Activated naive CD8-positive, alpha-beta T cell (primary cell): ENCODE data around the gene FAHD2A.
"Not testable (repeated sequence)": the region's sequence is repeated elsewhere in the genome, so short reads cannot be mapped to it uniquely, and the experiment has no call there.

Experiments used
- H3K27ac Mint-ChIP-seq: one replicate; pipeline ENCODE4 v1.8.0; 2021; ENCODE audit warnings: mixed read lengths
- H3K27me3 Mint-ChIP-seq: one replicate; pipeline ENCODE4 v1.8.0; 2021; ENCODE audit warnings: mixed read lengths
- H3K36me3 Mint-ChIP-seq: one replicate; pipeline ENCODE4 v1.8.0; 2021; ENCODE audit warnings: mixed read lengths
- H3K4me1 Mint-ChIP-seq: one replicate; pipeline ENCODE4 v1.8.0; 2021; ENCODE audit warnings: low read depth, mixed read lengths
- H3K4me3 Mint-ChIP-seq: one replicate; pipeline ENCODE4 v1.8.0; 2021; ENCODE audit warnings: mild to moderate bottlenecking, mixed read lengths
- H3K9me3 Mint-ChIP-seq: one replicate; pipeline ENCODE4 v1.8.0; 2021; ENCODE audit warnings: low read depth, mixed read lengths

The FAHD2A gene

DNA sequence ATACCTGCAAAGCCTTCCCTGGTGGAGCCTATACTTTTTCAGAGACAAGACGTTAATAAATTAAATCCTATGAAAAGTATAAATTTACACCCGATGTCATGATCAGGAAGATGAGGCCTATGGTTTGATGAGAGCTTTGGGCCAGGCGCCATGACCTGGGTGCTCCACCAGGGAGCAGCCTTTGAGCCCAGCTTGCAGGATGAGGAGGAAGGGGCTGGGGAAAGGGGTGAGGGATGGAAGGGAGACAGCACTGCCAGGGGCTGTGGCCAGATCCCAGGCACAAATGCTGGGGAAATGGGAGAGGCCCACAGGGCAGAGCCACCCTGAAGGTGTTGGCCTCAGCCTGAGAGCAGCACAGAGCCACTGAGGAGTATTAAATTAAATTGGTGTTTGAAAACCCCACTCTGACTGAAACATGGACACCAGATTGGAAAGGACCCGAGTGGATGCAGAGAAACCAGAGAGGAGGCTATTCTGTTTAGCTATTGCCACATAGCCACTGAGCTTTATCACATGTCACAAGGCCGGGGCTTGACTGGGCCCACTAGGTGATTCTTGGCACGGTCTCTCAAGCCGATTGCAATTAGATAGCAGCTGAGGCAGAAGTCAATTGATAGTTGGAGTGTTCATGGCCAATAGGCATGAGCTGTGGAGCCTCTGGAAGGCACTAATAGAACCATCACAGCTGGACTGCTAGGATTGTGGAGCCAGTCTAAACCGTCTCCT is 9.6 kb upstream of the FAHD2A start:
- Mint-ChIP-seq H3K4me3 (no peak overlapping the region), H3K9me3 (no peaks in the 10 kb centered on the region), H3K4me1 (no peaks in the 10 kb centered on the region), H3K36me3 (no peaks in the 10 kb centered on the region), H3K27ac (no peak overlapping the region), H3K27me3 (peaks cover under 1% of the 10 kb centered on the region)

DNA sequence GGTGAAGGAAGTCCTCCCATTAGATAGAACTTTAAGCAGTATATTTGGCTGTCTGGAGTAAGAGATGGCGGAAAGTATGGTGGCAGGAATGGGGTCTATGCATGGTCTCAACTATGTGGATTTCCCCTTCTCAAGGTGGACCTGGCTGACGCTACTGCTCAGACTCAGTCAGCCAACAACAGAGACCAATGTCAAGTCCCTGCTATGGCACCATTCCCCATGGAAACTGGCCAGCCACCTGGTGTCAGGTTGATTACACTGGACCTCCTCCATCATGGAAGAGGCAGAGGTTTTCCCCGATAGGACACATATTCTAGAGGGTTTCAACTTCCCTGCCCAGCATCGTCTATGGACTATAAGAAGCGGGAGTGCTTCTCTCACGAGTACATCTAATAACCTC is 8.6 kb upstream of the FAHD2A start:
- no peaks in the 10 kb centered on the region for H3K9me3 Mint-ChIP-seq

DNA sequence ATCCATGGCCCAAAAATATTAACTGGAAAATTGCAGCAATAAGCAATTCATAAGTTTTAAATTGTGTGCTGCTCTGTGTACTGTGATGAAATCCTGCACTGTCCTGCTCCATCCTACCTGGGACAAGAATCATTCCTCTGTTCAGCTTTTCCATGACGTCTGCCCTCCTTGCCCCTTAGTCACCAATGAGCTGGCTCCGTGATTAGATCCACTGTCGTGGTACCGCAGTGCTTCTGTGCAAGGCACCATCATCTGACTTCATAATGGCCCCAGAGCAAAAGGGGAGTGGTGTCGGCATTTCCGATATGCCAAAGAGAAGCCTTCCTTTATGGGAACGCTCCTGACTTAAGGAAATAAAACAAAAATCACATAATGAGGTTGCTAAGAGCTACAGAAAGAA is 3.4 kb upstream of the FAHD2A start:
- no peak overlapping the region for H3K27ac Mint-ChIP-seq

More for the DNA sequence above, 8.6 kb upstream of the FAHD2A start:
- Mint-ChIP-seq H3K4me3 (no peak overlapping the region), H3K27me3 (no peaks in the 10 kb centered on the region), H3K4me1 (no peaks in the 10 kb centered on the region), H3K27ac (no peak overlapping the region), H3K36me3 (no peaks in the 10 kb centered on the region)

DNA sequence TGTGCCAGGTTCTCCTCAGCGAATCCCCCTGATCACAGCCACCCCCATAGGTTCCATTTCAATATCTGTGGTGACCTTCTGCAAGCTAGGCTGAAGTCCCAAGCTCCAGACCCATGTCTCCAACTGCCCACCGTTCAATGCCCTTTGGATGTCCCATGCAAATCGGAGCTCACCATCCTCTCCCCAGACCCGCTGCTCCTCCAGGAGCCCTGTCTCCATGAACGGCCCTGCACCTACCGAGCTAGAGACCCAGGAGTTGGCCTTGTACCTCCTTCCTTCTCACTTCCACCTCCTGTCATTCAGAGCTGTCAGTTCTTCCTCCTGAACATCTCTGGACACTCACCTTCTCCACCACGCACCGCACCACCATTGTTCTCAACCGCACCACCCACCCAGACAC is 1.0 kb upstream of the FAHD2A start:
- Mint-ChIP-seq H3K9me3 (no peaks in the 10 kb centered on the region), H3K36me3 (no peaks in the 10 kb centered on the region), H3K4me3 (peak overlapping the region; percentile 96), H3K27me3 (no peaks in the 10 kb centered on the region), H3K27ac (peak overlapping the region; percentile 22), H3K4me1 (peaks cover 21% of the 10 kb centered on the region)

More for the DNA sequence above, 3.4 kb upstream of the FAHD2A start:
- no peak overlapping the region for H3K4me3 Mint-ChIP-seq
- H3K36me3 Mint-ChIP-seq: no peaks in the 10 kb centered on the region
- H3K4me1 Mint-ChIP-seq: peaks cover 19% of the 10 kb centered on the region
- no peaks in the 10 kb centered on the region for H3K27me3 Mint-ChIP-seq
- no peaks in the 10 kb centered on the region for H3K9me3 Mint-ChIP-seq

DNA sequence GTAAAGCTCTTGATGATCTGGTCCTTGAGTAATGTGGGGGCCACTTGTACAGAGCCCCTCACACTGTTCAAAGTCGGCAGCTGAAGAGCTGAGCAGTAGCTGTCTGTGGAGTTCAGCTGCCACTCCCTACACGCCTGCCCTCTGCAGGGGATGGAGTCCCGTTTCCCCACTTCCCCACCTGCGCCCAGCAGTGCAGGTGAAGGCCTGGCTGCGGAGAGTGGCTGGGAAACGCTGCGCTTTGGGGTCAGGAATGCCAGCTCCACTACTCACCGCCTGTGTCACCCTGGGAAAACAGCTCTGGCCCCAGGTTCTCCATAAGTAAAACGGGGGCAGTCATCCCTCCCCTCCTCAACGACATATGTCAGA is 521 bp upstream of the FAHD2A start:
- H3K36me3 Mint-ChIP-seq, H3K27me3 Mint-ChIP-seq, H3K9me3 Mint-ChIP-seq: not testable (repeated sequence)
- peak overlapping the region; percentile 85 for H3K27ac Mint-ChIP-seq
- H3K4me3 Mint-ChIP-seq: peak overlapping the region; percentile 96
- H3K4me1 Mint-ChIP-seq: peaks cover 21% of the 10 kb centered on the region

DNA sequence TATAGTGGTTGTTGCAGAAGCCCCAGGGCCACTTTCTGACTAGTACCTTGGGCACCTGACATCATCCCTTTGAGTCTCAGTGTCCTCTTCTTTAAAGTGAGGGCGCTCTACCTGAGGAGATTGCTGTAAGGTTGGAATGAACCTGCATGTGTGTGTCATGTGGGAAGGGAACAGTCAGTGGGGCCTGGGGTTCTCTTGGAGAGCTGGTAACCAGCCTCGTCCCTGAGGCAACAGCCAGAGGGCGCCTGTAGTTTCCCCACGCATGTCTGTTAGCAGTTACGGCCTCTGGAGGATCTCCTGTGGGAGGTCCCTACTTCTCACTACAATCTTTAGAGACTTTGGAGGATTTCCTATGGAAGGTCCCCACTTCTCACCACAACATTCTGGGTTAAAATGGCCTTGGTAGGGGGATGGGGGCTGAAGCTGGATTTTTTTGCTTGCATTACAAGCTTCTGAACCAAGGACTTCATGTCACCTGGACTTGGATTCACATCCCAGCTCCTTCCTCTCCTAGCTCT is 755 bp downstream of the FAHD2A start:
- not testable (repeated sequence) for H3K9me3 Mint-ChIP-seq, H3K27me3 Mint-ChIP-seq, H3K36me3 Mint-ChIP-seq
- Mint-ChIP-seq H3K4me3 (peak overlapping the region; percentile 96), H3K4me1 (peaks cover 21% of the 10 kb centered on the region), H3K27ac (peak overlapping the region; percentile 85)

DNA sequence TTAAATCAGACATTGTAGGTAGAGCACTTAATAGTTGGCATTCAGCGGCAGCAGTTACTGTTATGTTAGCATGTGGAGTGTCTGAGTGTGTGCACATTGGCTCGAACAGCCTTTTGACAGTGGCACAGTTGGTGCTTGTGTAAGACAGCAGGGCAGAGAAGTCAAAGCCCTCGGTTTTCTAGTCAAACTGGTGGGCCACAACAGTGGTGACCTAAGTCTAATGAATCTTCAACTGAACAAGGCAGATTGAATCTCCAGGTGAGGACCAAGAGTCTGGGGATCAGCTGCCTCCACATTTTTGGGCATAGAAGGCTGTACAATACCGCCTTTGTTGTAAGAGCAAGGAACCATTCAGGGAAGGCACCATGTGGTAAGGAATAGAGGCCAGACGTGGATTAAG is 1.3 kb downstream of the FAHD2A start:
- H3K36me3 Mint-ChIP-seq, H3K27ac Mint-ChIP-seq, H3K9me3 Mint-ChIP-seq, H3K27me3 Mint-ChIP-seq: not testable (repeated sequence)
- H3K4me1 Mint-ChIP-seq: peaks cover 21% of the 10 kb centered on the region
- H3K4me3 Mint-ChIP-seq: peak overlapping the region; percentile 96

DNA sequence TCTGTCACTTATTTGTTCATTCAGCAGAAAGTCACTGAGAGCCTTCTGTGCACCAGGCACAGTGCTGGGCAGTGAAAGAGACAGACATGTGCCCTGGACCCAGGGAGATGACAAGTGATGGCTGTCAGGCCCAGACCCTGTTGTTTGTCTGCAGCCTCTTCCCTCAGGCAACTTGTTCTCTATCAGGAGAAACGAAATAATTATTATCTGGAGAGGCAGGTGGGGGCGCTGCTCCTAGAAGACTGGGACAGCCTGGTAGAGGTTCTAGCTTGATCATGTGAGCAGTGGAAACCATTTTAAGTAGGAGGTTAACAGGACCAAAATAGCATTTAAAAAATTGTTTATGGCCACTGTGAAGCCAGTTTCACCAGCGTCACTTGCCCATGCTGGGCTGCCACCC is 2.2 kb downstream of the FAHD2A start:
- H3K36me3 Mint-ChIP-seq, H3K27ac Mint-ChIP-seq, H3K27me3 Mint-ChIP-seq, H3K9me3 Mint-ChIP-seq: not testable (repeated sequence)
- peak overlapping the region; percentile 56 for H3K4me3 Mint-ChIP-seq
- H3K4me1 Mint-ChIP-seq: peaks cover 21% of the 10 kb centered on the region

DNA sequence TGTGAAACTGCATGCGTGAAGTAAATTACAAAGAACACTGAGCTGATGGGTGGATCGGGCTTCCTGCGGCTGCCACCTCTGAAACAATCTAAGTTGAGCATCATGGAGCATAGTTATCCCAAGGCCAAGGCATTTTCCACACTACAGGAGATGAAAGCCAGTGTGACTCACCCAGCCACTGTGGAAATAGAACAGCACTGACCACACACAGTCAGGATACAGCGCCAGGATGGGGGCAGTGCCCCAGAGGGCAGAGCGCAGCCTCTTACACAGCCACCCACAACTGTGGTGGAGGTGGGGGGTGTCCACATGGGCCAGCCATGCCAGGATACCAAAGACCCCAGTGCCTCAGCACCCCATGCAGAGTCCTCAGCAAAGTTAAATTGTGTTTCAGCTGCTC is 8.7 kb downstream of the FAHD2A start:
- not testable (repeated sequence) for H3K27me3 Mint-ChIP-seq, H3K36me3 Mint-ChIP-seq, H3K4me3 Mint-ChIP-seq, H3K27ac Mint-ChIP-seq, H3K9me3 Mint-ChIP-seq, H3K4me1 Mint-ChIP-seq

DNA sequence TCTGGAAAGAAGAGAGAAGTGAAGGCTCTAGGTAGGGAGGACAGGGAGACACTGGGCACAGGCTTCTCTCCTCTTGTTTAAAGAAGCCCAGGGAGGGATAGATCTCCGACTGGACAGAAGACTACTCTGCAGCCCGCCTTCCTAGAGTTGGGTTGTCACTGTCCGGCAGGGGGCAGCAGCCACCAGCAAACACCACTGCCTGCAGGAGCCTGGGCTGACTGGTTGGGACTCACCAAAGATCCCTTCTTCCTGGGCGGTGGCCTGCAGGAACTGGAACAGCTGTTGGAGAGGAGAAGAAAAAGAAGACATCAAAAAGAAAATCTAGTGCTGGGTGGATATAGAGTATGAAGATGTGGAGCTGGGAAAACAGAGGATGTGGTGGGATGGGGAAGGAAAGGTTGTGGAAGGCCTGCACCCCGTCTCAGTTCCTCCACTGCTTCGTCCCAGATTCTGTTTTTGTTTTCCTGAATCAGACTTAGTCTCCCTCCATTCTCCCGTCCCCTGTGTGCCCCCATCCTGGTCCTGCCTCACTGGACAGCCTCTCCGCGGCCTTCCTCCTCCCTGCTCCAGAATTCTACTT is 11.6 kb downstream of the FAHD2A start:
- not testable (repeated sequence) for H3K36me3 Mint-ChIP-seq, H3K4me3 Mint-ChIP-seq, H3K27me3 Mint-ChIP-seq, H3K4me1 Mint-ChIP-seq, H3K9me3 Mint-ChIP-seq, H3K27ac Mint-ChIP-seq

DNA sequence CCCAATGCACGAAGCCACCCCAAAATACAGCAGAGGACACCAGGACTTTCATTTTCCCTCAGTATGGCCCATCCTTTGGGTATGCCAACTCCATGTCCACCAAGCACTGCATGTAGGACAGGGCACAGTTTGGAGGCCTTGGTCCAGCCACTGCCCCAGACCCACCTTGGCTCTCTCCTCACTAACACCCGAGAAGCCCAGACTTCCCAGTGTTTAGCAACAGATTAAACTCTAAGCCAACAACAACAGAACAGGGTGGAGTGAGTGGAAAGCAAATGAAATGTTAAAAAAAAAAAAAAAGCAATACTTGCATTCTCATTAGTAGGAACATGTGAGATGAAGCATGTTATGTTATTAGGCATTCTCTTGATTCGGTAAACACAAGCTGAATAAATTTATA is 12.6 kb downstream of the FAHD2A start:
- not testable (repeated sequence) for H3K4me1 Mint-ChIP-seq, H3K27me3 Mint-ChIP-seq, H3K27ac Mint-ChIP-seq, H3K9me3 Mint-ChIP-seq, H3K4me3 Mint-ChIP-seq, H3K36me3 Mint-ChIP-seq

DNA sequence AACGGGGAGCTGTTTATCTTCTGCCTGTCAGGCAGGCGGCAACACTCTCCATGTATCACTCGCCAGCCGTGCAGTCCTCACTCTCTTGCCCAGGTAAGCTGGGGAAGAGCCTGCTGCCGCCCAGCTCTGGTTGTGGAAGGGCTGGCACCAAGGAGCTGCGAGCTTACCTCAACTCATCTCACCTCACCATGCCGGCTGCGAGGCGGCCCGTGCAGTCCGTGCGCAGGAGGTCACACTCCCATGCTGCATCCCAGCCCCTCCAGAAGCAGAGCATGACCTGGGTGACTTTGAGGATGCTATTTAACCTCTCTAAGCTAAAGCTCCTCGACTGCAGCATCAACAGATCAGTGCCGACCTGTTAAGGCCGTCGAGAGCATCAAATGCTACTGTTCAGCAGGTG is 13.1 kb downstream of the FAHD2A start:
- not testable (repeated sequence) for H3K4me3 Mint-ChIP-seq, H3K36me3 Mint-ChIP-seq, H3K27me3 Mint-ChIP-seq, H3K27ac Mint-ChIP-seq, H3K9me3 Mint-ChIP-seq, H3K4me1 Mint-ChIP-seq

DNA sequence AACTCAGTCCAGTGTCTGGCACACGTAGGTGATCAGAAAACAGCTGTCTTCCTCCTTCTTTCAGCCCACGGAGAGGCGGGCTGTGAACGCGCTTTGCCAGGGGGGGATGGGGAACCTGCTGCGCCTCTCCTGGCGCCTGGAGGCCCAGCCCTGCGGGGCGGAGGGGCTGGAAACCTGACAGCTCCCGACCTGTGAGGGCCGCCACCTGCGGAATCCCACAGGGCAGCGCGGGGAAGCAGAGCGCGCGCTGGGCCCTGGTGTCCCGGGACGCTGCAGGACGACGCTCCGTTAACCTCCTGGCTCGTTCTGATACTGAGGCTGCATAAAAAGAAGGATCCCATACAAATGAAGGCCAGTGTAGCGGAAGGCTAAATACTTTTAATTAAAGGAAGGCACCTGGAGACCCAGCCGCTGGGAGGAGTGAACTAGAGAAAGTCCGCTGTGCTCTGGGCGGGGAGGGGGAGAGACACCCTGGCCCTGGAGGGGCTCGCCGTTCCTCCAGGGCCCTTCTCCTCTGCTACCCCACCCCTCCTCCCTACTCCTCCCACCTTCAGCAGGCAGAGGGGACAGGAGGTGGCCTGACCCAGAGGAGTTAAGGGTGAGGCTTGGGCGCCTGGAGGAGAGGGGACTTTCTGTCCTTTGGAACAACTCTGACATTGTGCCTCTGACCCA is 24.8 kb downstream of the FAHD2A start:
- H3K9me3 Mint-ChIP-seq, H3K36me3 Mint-ChIP-seq, H3K4me1 Mint-ChIP-seq, H3K4me3 Mint-ChIP-seq, H3K27ac Mint-ChIP-seq, H3K27me3 Mint-ChIP-seq: not testable (repeated sequence)

DNA sequence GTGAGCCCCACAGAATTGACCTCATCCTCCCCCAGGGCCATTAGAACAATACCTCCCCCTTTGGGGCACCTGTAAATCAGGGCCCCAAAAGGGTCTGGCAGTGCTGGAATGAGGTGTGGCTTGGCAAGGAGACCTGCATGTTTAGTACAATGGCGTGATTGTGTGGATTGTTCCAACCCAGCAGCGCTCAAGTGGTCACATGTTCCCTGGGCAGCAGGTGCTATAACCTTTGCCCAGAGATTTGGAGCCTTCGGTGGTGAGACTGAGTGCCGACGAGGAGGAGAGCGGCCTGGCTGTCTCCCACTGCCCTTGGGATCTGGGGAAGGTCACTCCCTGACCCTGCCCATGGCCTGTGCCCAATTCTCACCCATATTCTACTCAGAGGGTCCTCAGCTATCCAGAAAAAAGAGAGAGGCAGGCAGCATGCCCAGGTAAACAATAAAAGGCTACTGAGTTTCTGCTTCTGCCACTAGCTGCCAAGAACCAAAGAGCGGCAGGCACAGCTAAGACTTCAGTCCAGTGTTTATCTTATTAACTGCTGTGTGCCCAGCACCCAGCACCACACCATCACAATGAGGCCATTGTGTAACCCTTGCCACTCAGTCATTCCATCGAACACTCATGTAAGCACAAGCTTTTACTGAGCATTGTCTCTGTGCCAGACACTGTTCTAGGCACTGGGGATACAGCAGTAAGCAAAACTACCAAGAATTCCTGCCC is 27.4 kb downstream of the FAHD2A start:
- H3K27ac Mint-ChIP-seq, H3K4me1 Mint-ChIP-seq, H3K9me3 Mint-ChIP-seq, H3K27me3 Mint-ChIP-seq, H3K36me3 Mint-ChIP-seq, H3K4me3 Mint-ChIP-seq: not testable (repeated sequence)

DNA sequence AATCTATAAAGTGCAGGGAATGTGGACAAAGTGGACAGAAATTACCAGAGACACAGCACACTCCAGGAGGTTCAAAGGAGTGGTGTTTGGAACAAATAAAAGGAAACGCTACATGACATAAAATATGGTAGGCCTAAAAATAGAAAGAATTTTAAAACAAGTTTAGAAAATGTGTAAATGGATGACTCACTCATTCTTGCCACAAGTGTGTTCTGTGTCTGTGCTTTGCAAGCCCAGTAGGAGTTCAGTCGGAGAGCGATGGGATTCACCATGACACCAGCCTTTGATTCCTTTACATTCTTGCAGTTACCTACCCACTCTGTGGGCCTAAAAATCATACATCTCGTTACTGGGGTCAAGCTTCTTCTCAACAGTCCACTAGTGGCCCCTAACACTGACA is 30.9 kb downstream of the FAHD2A start:
- not testable (repeated sequence) for H3K27ac Mint-ChIP-seq, H3K36me3 Mint-ChIP-seq, H3K4me1 Mint-ChIP-seq, H3K27me3 Mint-ChIP-seq, H3K9me3 Mint-ChIP-seq, H3K4me3 Mint-ChIP-seq
